C4-2B (cell line): ENCODE data around the gene NPAS3.

Experiments used
- CTCF ChIP-seq: fragments of 450-650 bp; conservative IDR thresholded peaks from 2 replicates; pipeline ENCODE4 v1.5.1; 2017; ENCODE audit warnings: mild to moderate bottlenecking
- ZFX ChIP-seq: fragments of 450-650 bp; IDR thresholded peaks from 2 replicates; pipeline ENCODE4 v1.6.1; 2017

GRCh38 chr14:32925439-32925838 is 13.2 kb upstream of the NPAS3 start:
- TF ChIP-seq CTCF = no peak
- TF ChIP-seq ZFX = no peak
